Testis (tissue), 2 donors: ENCODE data around the gene ADPRS.

Experiments
- POLR2A ChIP-seq: fragments of 450-650 bp; IDR thresholded peaks from one replicate; pipeline ENCODE4 v1.6.1; 2017; ENCODE audit warnings: antibody characterized with exemption, mild to moderate bottlenecking, moderate library complexity
- TF ChIP-seq, protein P1 (sequence below), 3 experiments: fragments of 450-650 bp in 2 of 3; fragments of 200-600 bp in 1 of 3; sonication (generic) in 1 of 3; IDR thresholded peaks; one replicate each; pipeline ENCODE4 v1.5.1; 2016 to 2019; ENCODE audit warnings: antibody characterized with exemption in 3 of 3, mild to moderate bottlenecking in 2 of 3, moderate library complexity in 1 of 3

DNA sequence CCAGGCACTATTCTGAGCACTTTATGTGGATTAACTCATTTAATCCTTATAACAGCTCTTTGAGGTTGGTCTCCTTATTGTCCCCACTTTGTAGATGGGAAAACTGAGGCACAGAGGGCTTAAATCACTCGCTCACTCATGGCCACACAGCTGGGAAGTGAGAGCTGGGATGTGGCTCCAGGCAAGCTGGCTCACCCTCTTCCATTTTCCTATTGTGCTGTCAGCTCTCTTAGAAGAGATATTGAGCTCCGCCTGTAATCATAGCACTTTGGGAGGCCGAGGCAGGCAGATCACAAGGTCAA, 40.2 kb downstream of the ADPRS start:
- TF ChIP-seq, protein P1, sequence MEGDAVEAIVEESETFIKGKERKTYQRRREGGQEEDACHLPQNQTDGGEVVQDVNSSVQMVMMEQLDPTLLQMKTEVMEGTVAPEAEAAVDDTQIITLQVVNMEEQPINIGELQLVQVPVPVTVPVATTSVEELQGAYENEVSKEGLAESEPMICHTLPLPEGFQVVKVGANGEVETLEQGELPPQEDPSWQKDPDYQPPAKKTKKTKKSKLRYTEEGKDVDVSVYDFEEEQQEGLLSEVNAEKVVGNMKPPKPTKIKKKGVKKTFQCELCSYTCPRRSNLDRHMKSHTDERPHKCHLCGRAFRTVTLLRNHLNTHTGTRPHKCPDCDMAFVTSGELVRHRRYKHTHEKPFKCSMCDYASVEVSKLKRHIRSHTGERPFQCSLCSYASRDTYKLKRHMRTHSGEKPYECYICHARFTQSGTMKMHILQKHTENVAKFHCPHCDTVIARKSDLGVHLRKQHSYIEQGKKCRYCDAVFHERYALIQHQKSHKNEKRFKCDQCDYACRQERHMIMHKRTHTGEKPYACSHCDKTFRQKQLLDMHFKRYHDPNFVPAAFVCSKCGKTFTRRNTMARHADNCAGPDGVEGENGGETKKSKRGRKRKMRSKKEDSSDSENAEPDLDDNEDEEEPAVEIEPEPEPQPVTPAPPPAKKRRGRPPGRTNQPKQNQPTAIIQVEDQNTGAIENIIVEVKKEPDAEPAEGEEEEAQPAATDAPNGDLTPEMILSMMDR (IDR thresholded peaks at IDR 0.05), result no peak
- no peak for TF ChIP-seq POLR2A
